HepG2 (cell line): ENCODE data around the gene PFKFB4. TPM values are rescaled to one million over a fixed set of nuclear protein-coding genes. Genes with fewer than 3 reads are reported as not detected.

Experiments used
- ATAC-seq: fragments of 200-7000 bp; cut with Tn5 transposase; 3 replicates; pipeline ENCODE4 v1.9.1; 2020; ENCODE audit warnings: mild to moderate bottlenecking, moderate library complexity
- BruUV-seq: library from RNA; stranded (reverse); fragments of 400-500 nt; replicated peaks from 2 replicates; lab custom pipeline; 2021; lab: Mats Ljungman, UMichigan
- CTCF ChIA-PET: fragments of 300-600 bp; formaldehyde crosslinking; extraction: SDS; loops from one replicate; lab custom pipeline; 2021; ENCODE audit warnings: low total read pairs, inconsistent platforms, low intra/inter-chr PET ratio; lab: Yijun Ruan, JAX
- POLR2A ChIA-PET: fragments of 350-600 bp; sonication (Branson Sonifier 250); formaldehyde crosslinking; loops from one replicate; lab custom pipeline; 2020; ENCODE audit warnings: antibody characterized with exemption, inconsistent platforms; lab: Yijun Ruan, JAX
- DNase-seq: peaks from one replicate; pipeline ENCODE4 v3.0.0-alpha.2; 2015; ENCODE audit warnings: low spot score
- FAIRE-seq: peaks from 3 replicates; lab custom pipeline; 2011; peaks lifted over from hg19 to GRCh38; lab: Jason Lieb, UNC
- H2AFZ ChIP-seq: one replicate; pipeline ENCODE4 v1.6.1; 2011; ENCODE audit warnings: low read length, inconsistent platforms
- H3K27ac ChIP-seq: fragments of 300-600 bp; 3 replicates; pipeline ENCODE4 v1.8.0; 2011; ENCODE audit warnings: mixed run types, mild to moderate bottlenecking, mixed read lengths, low read length, inconsistent platforms; ENCODE audit not compliant: insufficient read depth; ENCODE audit errors: extremely low read length
- H3K27me3 ChIP-seq, 2 experiments: fragments of 200-600 bp in 1 of 2; 2 replicates in 1 of 2; 3 replicates in 1 of 2; pipeline versions ENCODE4 v1.6.0 to v1.8.0; 2011; ENCODE audit warnings: low read length in 2 of 2, mild to moderate bottlenecking in 2 of 2, moderate library complexity in 2 of 2, inconsistent platforms in 1 of 2; ENCODE audit not compliant: insufficient read depth in 2 of 2, control insufficient read depth in 1 of 2
- H3K36me3 ChIP-seq, 2 experiments: fragments of 200-600 bp in 1 of 2; replicated peaks in 1 of 2; 2 replicates in 1 of 2; 3 replicates in 1 of 2; pipeline versions ENCODE4 v1.5.1 to v1.8.0; 2011; ENCODE audit warnings: low read length in 2 of 2, inconsistent platforms in 1 of 2; ENCODE audit not compliant: insufficient read depth in 2 of 2, control insufficient read depth in 1 of 2
- H3K4me1 ChIP-seq: 2 replicates; pipeline ENCODE4 v1.5.1; 2012; ENCODE audit warnings: low read length, inconsistent platforms; ENCODE audit not compliant: insufficient read depth
- H3K4me2 ChIP-seq: 2 replicates; pipeline ENCODE4 v1.6.0; 2011; ENCODE audit warnings: low read depth, low read length, inconsistent platforms
- H3K4me3 ChIP-seq, 3 experiments: fragments of 200-600 bp in 1 of 3; sonication (generic), shearing (Covaris generic) in 1 of 3; replicated peaks in 1 of 3; 2 replicates each; pipeline ENCODE4 v1.5.1; 2011 to 2016; ENCODE audit warnings: low read length in 3 of 3, inconsistent platforms in 2 of 3, low read depth in 2 of 3, mild to moderate bottlenecking in 2 of 3, control low read depth in 1 of 3, mixed read lengths in 1 of 3; ENCODE audit not compliant: insufficient read depth in 1 of 3
- H3K79me2 ChIP-seq: one replicate; pipeline ENCODE4 v1.6.1; 2011; ENCODE audit warnings: low read length, inconsistent platforms; ENCODE audit not compliant: insufficient read depth
- H3K9ac ChIP-seq: 2 replicates; pipeline ENCODE4 v1.6.0; 2011; ENCODE audit warnings: mild to moderate bottlenecking, low read depth, low read length, inconsistent platforms; ENCODE audit not compliant: insufficient read depth
- H3K9me3 ChIP-seq: 2 replicates; pipeline ENCODE4 v1.5.1; 2012; ENCODE audit warnings: mild to moderate bottlenecking, low read length
- H4K20me1 ChIP-seq: 2 replicates; pipeline ENCODE4 v1.6.0; 2011; ENCODE audit warnings: inconsistent platforms, mild to moderate bottlenecking, low read length, moderate library complexity; ENCODE audit not compliant: insufficient read depth
- ATF6 ChIP-seq: sonication (generic); formaldehyde crosslinking; conservative IDR thresholded peaks from 2 replicates; pipeline ENCODE4 v1.4.0; 2020; ENCODE audit warnings: missing genetic modification reagents
- GFI1 ChIP-seq: sonication (generic); formaldehyde crosslinking; IDR thresholded peaks from 2 replicates; pipeline ENCODE4 v1.5.0; 2020; ENCODE audit warnings: missing genetic modification reagents, mild to moderate bottlenecking, borderline replicate concordance
- MTA1 ChIP-seq: sonication (generic); formaldehyde crosslinking; IDR thresholded peaks from 2 replicates; pipeline ENCODE4 v1.4.0; 2020; ENCODE audit warnings: missing genetic modification reagents, mild to moderate bottlenecking, borderline replicate concordance
- PCBP1 ChIP-seq: fragments of 200-400 bp; formaldehyde crosslinking; IDR thresholded peaks from 2 replicates; pipeline ENCODE4 v1.6.1; 2017; ENCODE audit warnings: mild to moderate bottlenecking, low read depth, low read length, borderline replicate concordance
- PRDM4 ChIP-seq: sonication (generic); formaldehyde crosslinking; IDR thresholded peaks from 2 replicates; pipeline ENCODE4 v1.9.0; 2021; ENCODE audit warnings: missing genetic modification reagents, borderline replicate concordance
- SATB2 ChIP-seq: sonication (generic); formaldehyde crosslinking; IDR thresholded peaks from 2 replicates; pipeline ENCODE4 v1.5.0; 2020; ENCODE audit warnings: missing genetic modification reagents
- SSRP1 ChIP-seq: IDR thresholded peaks from 2 replicates; pipeline ENCODE4 v1.6.1; 2016; ENCODE audit warnings: control low read depth
- UBTF ChIP-seq: sonication (generic); formaldehyde crosslinking; IDR thresholded peaks from 2 replicates; pipeline ENCODE4 v1.4.0; 2020; ENCODE audit warnings: mild to moderate bottlenecking, missing genetic modification reagents
- ZBED4 ChIP-seq: sonication (generic); formaldehyde crosslinking; IDR thresholded peaks from 2 replicates; pipeline ENCODE4 v1.4.0; 2020; ENCODE audit warnings: missing genetic modification reagents, borderline replicate concordance
- ZFP41 ChIP-seq: sonication (generic); formaldehyde crosslinking; IDR thresholded peaks from 2 replicates; pipeline ENCODE4 v1.4.0; 2020; ENCODE audit warnings: mild to moderate bottlenecking, missing genetic modification reagents, borderline replicate concordance
- ZNF260 ChIP-seq: sonication (generic); formaldehyde crosslinking; IDR thresholded peaks from 2 replicates; pipeline ENCODE4 v1.4.0; 2020; ENCODE audit warnings: missing genetic modification reagents, low read depth, mild to moderate bottlenecking, borderline replicate concordance
- ZNF30 ChIP-seq: sonication (generic); formaldehyde crosslinking; IDR thresholded peaks from 2 replicates; pipeline ENCODE4 v1.5.0; 2020; ENCODE audit warnings: mild to moderate bottlenecking, missing genetic modification reagents
- ZNF615 ChIP-seq: sonication (generic); formaldehyde crosslinking; IDR thresholded peaks from 2 replicates; pipeline ENCODE4 v1.5.0; 2020; ENCODE audit warnings: mild to moderate bottlenecking, missing genetic modification reagents, borderline replicate concordance
- ZNF724P ChIP-seq: sonication (generic); formaldehyde crosslinking; IDR thresholded peaks from 2 replicates; pipeline ENCODE4 v1.8.0; 2022; ENCODE audit warnings: missing genetic modification reagents, borderline replicate concordance
- WGBS: methylation state at CpG from one replicate; pipeline ENCODE4 v1.1.6; 2017; ENCODE audit warnings: low lambda C conversion rate; 5-methylcytosine and 5-hydroxymethylcytosine counted together
- in situ Hi-C: cut with HindIII; loops from 2 replicates; pipeline ENCODE4 v1.10.0; 2017; ENCODE audit warnings: low pct_unique_long_range_greater_than_20kb; ENCODE audit not compliant: extremely low pct_ligation_motif_present
- intact Hi-C: fragments of 100-400 bp; cut with micrococcal nuclease; formaldehyde crosslinking; loops from one replicate; pipeline ENCODE4 v1.10.0; 2022; ENCODE audit not compliant: unreplicated experiment
- polyA plus RNA-seq, 8 experiments: library from polyadenylated mRNA; depleted of rRNA in 3 of 8; stranded (reverse) in 7 of 8; unstranded in 1 of 8; fragments of >200 nt; fragmentation: Illumina TruSeq in 4 of 8; extraction: Trizol in 4 of 8; gene quantifications; 2 replicates each; pipeline versions ENCODE4 v1.2.1 to v1.2.3, GENCODE V29; 2011 to 2016; ENCODE audit warnings: low read depth in 4 of 8, missing spikeins in 1 of 8, mixed read lengths in 1 of 8; ENCODE audit not compliant: insufficient read depth in 1 of 8
- total RNA-seq, 5 experiments: library from RNA; depleted of rRNA; stranded (reverse); fragments of >200 nt; fragmentation: Illumina TruSeq; extraction: Trizol; gene quantifications; 2 replicates each; pipeline ENCODE4 v1.2.3, GENCODE V29; 2016; ENCODE audit warnings: low read depth in 1 of 5

Gene PFKFB4
- total and polyA plus RNA-seq, 2 of the 13 experiments (the other 11 are each of a cell fraction or from before 2014, with no cell fraction given): 7.1 to 103 TPM

GRCh38 chr3:48524970-48525369, 31.6 kb downstream of the PFKFB4 start:
- in situ Hi-C loops (no loop called here), intact Hi-C loops (no loop called here)
- no peaks in the 10 kb centered on the region for H3K4me1 ChIP-seq
- FAIRE-seq (no peak), ATAC-seq (no peak), DNase-seq (no peak)
- H4K20me1 ChIP-seq: no peaks in the 10 kb centered on the region
- H3K27me3 ChIP-seq: no peaks in the 10 kb centered on the region
- H3K4me3 ChIP-seq: no peak overlapping the region
- H2AFZ ChIP-seq: no peak overlapping the region
- 91% methylated on average over 5 of the region's 9 CpGs for WGBS
- H3K79me2 ChIP-seq: no peaks in the 10 kb centered on the region
- H3K9ac ChIP-seq: no peak overlapping the region
- ChIA-PET CTCF (no interaction called here), POLR2A (no interaction called here)
- H3K27ac ChIP-seq: no peak overlapping the region
- H3K4me2 ChIP-seq: no peak overlapping the region
- no TSS peak for BruUV-seq
- no peaks in the 10 kb centered on the region for H3K9me3 ChIP-seq
- H3K36me3 ChIP-seq: peaks cover 18 to 48% of the 10 kb centered on the region in 2 experiments
- no peak for TF ChIP-seq ZNF260 (CRISPR knock-in tag)
- no peak for TF ChIP-seq ATF6 (CRISPR knock-in tag)
- TF ChIP-seq PRDM4 (CRISPR knock-in tag): no peak
- TF ChIP-seq ZNF615: no peak
- no peak for TF ChIP-seq SSRP1 (CRISPR knock-in tag)
- no peak for TF ChIP-seq GFI1 (CRISPR knock-in tag)
- no peak for TF ChIP-seq MTA1 (CRISPR knock-in tag)
- no peak for TF ChIP-seq ZNF30 (CRISPR knock-in tag)
- no peak for TF ChIP-seq PCBP1
- no peak for TF ChIP-seq SATB2 (CRISPR knock-in tag)
- TF ChIP-seq UBTF (CRISPR knock-in tag): no peak
- no peak for TF ChIP-seq ZFP41 (CRISPR knock-in tag)
- TF ChIP-seq ZNF724P: no peak
- TF ChIP-seq ZBED4 (CRISPR knock-in tag): no peak
